BE2C (cell line): ENCODE results near the gene CYP8B1.

Experiments used
- DNase-seq: peaks from one replicate; pipeline ENCODE4 v3.0.0-alpha.2; 2020
- H3K27me3 ChIP-seq: fragments of 250-450 bp; sonication (Bioruptor Pico); 2 replicates; pipeline ENCODE4 v1.5.1; 2020; ENCODE audit warnings: mild to moderate bottlenecking
- H3K36me3 ChIP-seq: fragments of 250-450 bp; sonication (Bioruptor Pico); 2 replicates; pipeline ENCODE4 v1.5.1; 2020; ENCODE audit warnings: mild to moderate bottlenecking
- H3K4me1 ChIP-seq: fragments of 250-450 bp; sonication (Bioruptor Pico); 2 replicates; pipeline ENCODE4 v1.5.1; 2020
- H3K4me3 ChIP-seq: 2 replicates; pipeline ENCODE4 v1.5.1; 2011; ENCODE audit warnings: low read depth, low read length
- H3K9me3 ChIP-seq: fragments of 250-450 bp; sonication (Bioruptor Pico); 2 replicates; pipeline ENCODE4 v1.5.1; 2020
- CTCF ChIP-seq: IDR thresholded peaks from 2 replicates; pipeline ENCODE4 v1.5.1; 2012; ENCODE audit warnings: mild to moderate bottlenecking, low read depth, low read length

CYP8B1 gene

GRCh38 chr3:42900226-42901072, 24.8 kb upstream of the CYP8B1 start:
- Histone ChIP-seq H3K4me1 (0 out of 2 replicates have a peak, but pooled peaks cover 6% of the 10 kb centered on the region), H3K27me3 (no peaks in the 10 kb centered on the region), H3K36me3 (no peaks in the 10 kb centered on the region), H3K9me3 (no peaks in the 10 kb centered on the region), H3K4me3 (no peak overlapping the region)
- no peak for TF ChIP-seq CTCF
- DNase-seq = no peak

- H3K4me1 ChIP-seq = 0 out of 2 replicates have a peak, but pooled peaks cover 6% of the 10 kb centered on the region
- H3K9me3 ChIP-seq = no peaks in the 10 kb centered on the region
- H3K27me3 ChIP-seq = no peaks in the 10 kb centered on the region
- DNase-seq = no peak
- H3K4me3 ChIP-seq = no peak overlapping the region
- H3K36me3 ChIP-seq = no peaks in the 10 kb centered on the region
- no peak for TF ChIP-seq CTCF
Observed at GRCh38 chr3:42898896-42899675, 23.4 kb upstream of the CYP8B1 start.

GRCh38 chr3:42895580-42895868, 19.8 kb upstream of the CYP8B1 start:
- no peak for DNase-seq

GRCh38 chr3:42894698-42895579, 19.3 kb upstream of the CYP8B1 start:
- no peak for TF ChIP-seq CTCF
- no peak for DNase-seq
- H3K36me3 ChIP-seq = no peaks in the 10 kb centered on the region

More at GRCh38 chr3:42895580-42895868, 19.8 kb upstream of the CYP8B1 start:
- no peaks in the 10 kb centered on the region for H3K9me3 ChIP-seq
- TF ChIP-seq CTCF = no peak
- no peak overlapping the region for H3K4me3 ChIP-seq
- no peaks in the 10 kb centered on the region for H3K4me1 ChIP-seq
- H3K36me3 ChIP-seq = no peaks in the 10 kb centered on the region
- H3K27me3 ChIP-seq = no peaks in the 10 kb centered on the region

GRCh38 chr3:42892807-42893206, 17.1 kb upstream of the CYP8B1 start:
- no peak overlapping the region for H3K4me3 ChIP-seq
- no peaks in the 10 kb centered on the region for H3K27me3 ChIP-seq
- no peaks in the 10 kb centered on the region for H3K9me3 ChIP-seq
- no peak for TF ChIP-seq CTCF
- no peak for DNase-seq
- no peaks in the 10 kb centered on the region for H3K4me1 ChIP-seq
- no peaks in the 10 kb centered on the region for H3K36me3 ChIP-seq

More at GRCh38 chr3:42894698-42895579, 19.3 kb upstream of the CYP8B1 start:
- Histone ChIP-seq H3K27me3 (no peaks in the 10 kb centered on the region), H3K4me3 (no peak overlapping the region), H3K4me1 (no peaks in the 10 kb centered on the region), H3K9me3 (no peaks in the 10 kb centered on the region)
